LNCAP (cell line): ENCODE data around the gene HBA2.

Experiments used
- TF ChIP-seq, protein P1 (sequence below): fragments of 450-650 bp; IDR thresholded peaks from 2 replicates; pipeline ENCODE4 v1.5.1; 2017; ENCODE audit warnings: mild to moderate bottlenecking

HBA2 gene

DNA sequence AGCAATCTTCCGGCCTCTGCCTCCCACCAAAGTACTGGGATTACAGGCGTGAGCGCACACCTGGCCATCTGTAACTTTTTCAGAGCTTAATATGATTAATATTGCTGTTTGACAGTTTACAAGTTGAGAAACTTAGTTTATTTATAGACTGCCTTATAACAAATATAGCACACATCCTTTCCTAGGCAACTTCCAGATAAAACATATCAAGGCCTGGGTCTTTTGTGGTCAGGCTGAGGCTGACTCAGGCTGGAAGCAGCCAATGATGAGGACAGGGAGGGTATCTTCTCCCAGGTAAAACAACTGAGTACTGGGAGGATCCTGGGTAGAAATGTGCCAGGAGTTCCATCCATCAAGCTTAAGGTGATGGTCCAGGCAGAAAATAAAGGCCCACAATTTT, 40.3 kb downstream of the HBA2 start:
- TF ChIP-seq, protein P1, sequence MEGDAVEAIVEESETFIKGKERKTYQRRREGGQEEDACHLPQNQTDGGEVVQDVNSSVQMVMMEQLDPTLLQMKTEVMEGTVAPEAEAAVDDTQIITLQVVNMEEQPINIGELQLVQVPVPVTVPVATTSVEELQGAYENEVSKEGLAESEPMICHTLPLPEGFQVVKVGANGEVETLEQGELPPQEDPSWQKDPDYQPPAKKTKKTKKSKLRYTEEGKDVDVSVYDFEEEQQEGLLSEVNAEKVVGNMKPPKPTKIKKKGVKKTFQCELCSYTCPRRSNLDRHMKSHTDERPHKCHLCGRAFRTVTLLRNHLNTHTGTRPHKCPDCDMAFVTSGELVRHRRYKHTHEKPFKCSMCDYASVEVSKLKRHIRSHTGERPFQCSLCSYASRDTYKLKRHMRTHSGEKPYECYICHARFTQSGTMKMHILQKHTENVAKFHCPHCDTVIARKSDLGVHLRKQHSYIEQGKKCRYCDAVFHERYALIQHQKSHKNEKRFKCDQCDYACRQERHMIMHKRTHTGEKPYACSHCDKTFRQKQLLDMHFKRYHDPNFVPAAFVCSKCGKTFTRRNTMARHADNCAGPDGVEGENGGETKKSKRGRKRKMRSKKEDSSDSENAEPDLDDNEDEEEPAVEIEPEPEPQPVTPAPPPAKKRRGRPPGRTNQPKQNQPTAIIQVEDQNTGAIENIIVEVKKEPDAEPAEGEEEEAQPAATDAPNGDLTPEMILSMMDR = no peak

DNA sequence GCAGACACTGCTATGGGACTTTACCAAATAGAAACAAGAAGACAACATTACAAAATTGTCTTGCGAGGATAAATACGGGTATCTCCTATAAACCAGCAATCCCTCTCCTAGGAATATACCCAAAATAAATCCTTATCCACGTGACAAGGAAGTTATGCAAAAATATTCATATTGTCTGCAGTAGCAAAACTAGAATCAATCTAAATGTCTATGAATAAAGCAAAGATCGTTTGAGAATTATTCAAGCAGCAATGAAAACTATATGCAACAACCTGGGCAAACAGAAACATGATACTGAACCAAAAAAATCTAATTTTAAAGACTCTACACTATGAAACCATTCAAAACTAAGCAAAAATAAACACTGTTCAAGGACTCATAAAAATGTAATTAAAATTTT, 47.3 kb downstream of the HBA2 start:
- TF ChIP-seq, protein P1 = no peak
